Natural killer cell treated with Interleukin-12 subunit alpha and Interleukin-12 subunit beta and Interleukin-15 and Interleukin-18, amount 100 ng/mL, for 72 hours (primary cell): Measurements from ENCODE around the gene VEGFB. TPM values are rescaled to one million over a fixed set of nuclear protein-coding genes. Genes with fewer than 3 reads are reported as not detected.

Experiments used
- ATAC-seq, 2 donors: fragments of 150-1000 bp; cut with Tn5 transposase in 1 of 2; sonication (Bioruptor Pico), chemical (Tn5 transposase) in 1 of 2; 2 replicates each; pipeline ENCODE4 v1.10.0; 2021
- DNase-seq: peaks from one replicate; pipeline ENCODE4 v3.0.0; 2022; ENCODE audit warnings: low spot score
- H3K27ac Mint-ChIP-seq, 2 donors: 1 replicate in 1 of 2; 2 replicates in 1 of 2; pipeline ENCODE4 v1.8.0; 2022; ENCODE audit warnings: mixed read lengths in 2 of 2, mild to moderate bottlenecking in 1 of 2, moderate library complexity in 1 of 2
- H3K27me3 Mint-ChIP-seq, 2 donors: 1 replicate in 1 of 2; 2 replicates in 1 of 2; pipeline ENCODE4 v1.8.0; 2022; ENCODE audit warnings: mixed read lengths in 2 of 2
- H3K36me3 Mint-ChIP-seq: one replicate; pipeline ENCODE4 v1.8.0; 2022; ENCODE audit warnings: mixed read lengths
- H3K4me1 Mint-ChIP-seq, 2 donors: 1 replicate in 1 of 2; 2 replicates in 1 of 2; pipeline ENCODE4 v1.8.0; 2022; ENCODE audit warnings: low read depth in 2 of 2, mixed read lengths in 2 of 2, mild to moderate bottlenecking in 1 of 2
- H3K4me3 Mint-ChIP-seq: one replicate; pipeline ENCODE4 v1.8.0; 2022; ENCODE audit warnings: mixed read lengths
- H3K9me3 Mint-ChIP-seq: 2 replicates; pipeline ENCODE4 v1.8.0; 2022; ENCODE audit warnings: mixed read lengths
- total RNA-seq, 2 donors: library from RNA; stranded (reverse); gene quantifications; one replicate each; pipeline ENCODE4 v1.2.3, GENCODE V29; 2022

Gene VEGFB, protein sequence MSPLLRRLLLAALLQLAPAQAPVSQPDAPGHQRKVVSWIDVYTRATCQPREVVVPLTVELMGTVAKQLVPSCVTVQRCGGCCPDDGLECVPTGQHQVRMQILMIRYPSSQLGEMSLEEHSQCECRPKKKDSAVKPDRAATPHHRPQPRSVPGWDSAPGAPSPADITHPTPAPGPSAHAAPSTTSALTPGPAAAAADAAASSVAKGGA
- 10 to 100 TPM; 38.7 to 42.3 TPM for total RNA-seq

GRCh38 chr11:64233913-64234586 is at the start of gene VEGFB:
TSS of gene VEGFB (plus strand) at chr11:64234584. CDS start at chr11:64234834, 250 bp downstream.
- Mint-ChIP-seq H3K4me3 (peak within 1 kb of the TSS; percentile 71), H3K27me3 (no peaks in the 10 kb centered on the region), H3K9me3 (no peaks in the 10 kb centered on the region), H3K36me3 (no peaks in the 10 kb centered on the region), H3K27ac (peak within 1 kb of the TSS in 1 of 2 donors; percentile 63), H3K4me1 (peaks cover 19 to 23% of the 10 kb centered on the region in 2 donors)
- DNase-seq: peak; percentile 85
- peak; percentile 80 to 84 for ATAC-seq

GRCh38 chr11:64185175-64185692 is 49.1 kb upstream of the VEGFB start:
- Mint-ChIP-seq H3K36me3 (no peaks in the 10 kb centered on the region), H3K27ac (no peak overlapping the region), H3K4me1 (peaks cover 23 to 30% of the 10 kb centered on the region in 2 donors), H3K9me3 (no peaks in the 10 kb centered on the region), H3K4me3 (peak overlapping the region; percentile 87), H3K27me3 (no peaks in the 10 kb centered on the region)
- ATAC-seq: peak; percentile 31 to 37
- DNase-seq: peak; percentile 86

DNA sequence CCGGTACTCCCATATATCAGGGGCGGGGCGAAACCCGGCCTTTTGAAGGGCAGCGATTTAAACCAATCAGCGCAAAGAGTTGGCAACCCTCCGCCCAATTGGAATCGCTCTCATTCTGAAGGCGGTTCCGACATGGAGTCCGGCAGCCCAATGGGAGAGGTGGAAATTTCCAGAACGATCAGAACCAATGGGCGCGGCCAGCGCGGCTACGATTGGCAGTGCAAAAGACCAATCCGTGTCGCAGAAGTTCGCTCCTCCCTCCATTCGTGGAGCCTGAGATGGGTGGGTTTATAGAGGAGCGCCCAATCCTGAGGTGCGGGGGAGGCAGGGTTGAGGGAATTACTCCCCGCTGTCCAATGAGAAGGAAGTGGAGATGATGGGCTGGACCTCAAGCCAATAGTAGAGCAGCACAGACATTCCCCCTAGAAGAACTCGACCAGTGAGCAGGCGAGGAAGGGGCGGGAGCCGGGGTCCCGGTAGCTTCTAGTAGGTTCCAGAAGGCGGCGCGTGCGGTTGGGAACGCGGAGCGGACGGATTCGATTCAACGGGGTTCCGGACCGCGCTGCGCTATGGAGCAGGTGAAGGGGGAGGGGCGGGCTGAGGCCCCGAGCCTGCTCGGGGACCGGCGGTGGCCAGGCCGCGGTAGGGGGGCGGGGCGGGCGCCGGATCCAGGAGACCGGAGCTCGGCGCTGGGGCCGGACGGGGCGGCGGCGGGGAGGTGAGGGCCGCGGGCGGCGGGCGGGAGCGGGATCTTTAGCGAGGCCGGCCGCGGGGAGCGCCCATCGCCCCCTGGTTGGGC is 48.5 kb upstream of the VEGFB start, which contains the start of gene STIP1:
TSS of gene STIP1 (plus strand) at position 479 of the 799 bp plus-strand sequence. CDS start at position 570, 91 bp downstream.
- Mint-ChIP-seq H3K27me3 (no peaks in the 10 kb centered on the region), H3K4me1 (peaks cover 23 to 31% of the 10 kb centered on the region in 2 donors), H3K36me3 (no peaks in the 10 kb centered on the region), H3K9me3 (no peaks in the 10 kb centered on the region), H3K4me3 (peak within 1 kb of the TSS; percentile 87), H3K27ac (no peak within 1 kb of the TSS)
- DNase-seq (peak; percentile 99), ATAC-seq (peak; percentile 93 to 94)

- H3K27me3 Mint-ChIP-seq: no peaks in the 10 kb centered on the region
- H3K9me3 Mint-ChIP-seq: no peaks in the 10 kb centered on the region
- H3K4me3 Mint-ChIP-seq: no peak overlapping the region
- H3K4me1 Mint-ChIP-seq: peaks cover 23 to 27% of the 10 kb centered on the region in 2 donors
- no peak for DNase-seq
- no peak for ATAC-seq
- H3K36me3 Mint-ChIP-seq: no peaks in the 10 kb centered on the region
- no peak overlapping the region for H3K27ac Mint-ChIP-seq
These were observed 47.8 kb upstream of the VEGFB start for GRCh38 chr11:64186492-64187165.

GRCh38 chr11:64192434-64192833 is 42.0 kb upstream of the VEGFB start:
- Mint-ChIP-seq H3K4me1 (peaks cover 8 to 34% of the 10 kb centered on the region in 2 donors), H3K4me3 (no peak overlapping the region), H3K36me3 (peaks cover 28% of the 10 kb centered on the region), H3K27me3 (no peaks in the 10 kb centered on the region), H3K27ac (peak overlapping the region in 1 of 2 donors; percentile 21), H3K9me3 (no peaks in the 10 kb centered on the region)
- no peak for DNase-seq
- ATAC-seq: no peak

DNA sequence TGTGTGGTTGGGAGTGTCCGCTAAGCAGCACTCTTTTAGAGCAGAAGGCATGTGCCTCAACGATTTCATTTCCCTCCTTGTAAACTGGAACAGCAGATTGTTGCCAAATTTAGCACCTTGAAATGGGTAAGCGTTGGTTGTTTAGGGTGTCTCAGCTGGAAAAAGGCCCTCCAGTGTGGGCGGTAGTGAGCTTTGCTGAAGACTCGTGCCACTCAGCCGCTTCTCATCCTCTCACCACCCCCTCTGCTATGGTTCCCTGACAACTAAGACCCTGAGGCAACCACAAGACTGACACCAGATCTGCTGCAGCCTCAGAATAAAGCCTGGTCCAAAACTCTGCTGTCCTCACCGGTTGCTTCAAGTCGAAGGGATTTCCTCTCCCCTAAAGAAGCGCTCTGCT is 37.8 kb upstream of the VEGFB start:
- no peak for ATAC-seq
- peaks cover 8 to 28% of the 10 kb centered on the region in 2 donors for H3K4me1 Mint-ChIP-seq
- no peak overlapping the region for H3K4me3 Mint-ChIP-seq
- H3K9me3 Mint-ChIP-seq: no peaks in the 10 kb centered on the region
- DNase-seq: no peak
- peak overlapping the region in 1 of 2 donors; percentile 38 for H3K27ac Mint-ChIP-seq
- peaks cover 40% of the 10 kb centered on the region for H3K36me3 Mint-ChIP-seq
- H3K27me3 Mint-ChIP-seq: no peaks in the 10 kb centered on the region

GRCh38 chr11:64198511-64198910 is 35.9 kb upstream of the VEGFB start:
- peak overlapping the region in 1 of 2 donors; percentile 39 for H3K27ac Mint-ChIP-seq
- no peak for ATAC-seq
- no peak for DNase-seq
- no peaks in the 10 kb centered on the region for H3K27me3 Mint-ChIP-seq
- peaks cover 54% of the 10 kb centered on the region for H3K36me3 Mint-ChIP-seq
- H3K9me3 Mint-ChIP-seq: no peaks in the 10 kb centered on the region
- H3K4me3 Mint-ChIP-seq: no peak overlapping the region
- peaks cover 10 to 23% of the 10 kb centered on the region in 2 donors for H3K4me1 Mint-ChIP-seq

DNA sequence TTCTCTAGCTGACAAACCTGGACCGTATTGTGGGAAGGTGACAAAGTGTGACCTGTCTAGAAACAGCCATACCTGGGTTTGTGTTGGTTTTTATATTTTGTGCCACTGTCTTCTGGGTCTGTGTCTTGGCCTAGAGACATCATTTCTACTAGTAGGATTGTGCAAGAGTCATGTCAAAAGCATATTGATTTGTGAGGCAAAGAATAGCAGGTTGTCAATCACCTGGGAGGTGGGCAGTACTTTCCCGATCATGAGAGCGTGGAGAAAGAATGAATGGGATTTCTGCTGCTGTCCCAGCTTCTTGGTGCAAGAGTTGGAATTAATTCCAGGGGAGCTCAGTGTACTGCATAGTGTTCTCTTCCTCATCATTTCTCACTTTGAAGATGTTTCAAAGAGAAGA is 32.8 kb upstream of the VEGFB start:
- no peaks in the 10 kb centered on the region for H3K9me3 Mint-ChIP-seq
- no peaks in the 10 kb centered on the region for H3K27me3 Mint-ChIP-seq
- H3K4me1 Mint-ChIP-seq: peaks cover 21 to 33% of the 10 kb centered on the region in 2 donors
- H3K27ac Mint-ChIP-seq: no peak overlapping the region
- H3K36me3 Mint-ChIP-seq: peaks cover 46% of the 10 kb centered on the region
- DNase-seq (no peak), ATAC-seq (no peak)
- no peak overlapping the region for H3K4me3 Mint-ChIP-seq

DNA sequence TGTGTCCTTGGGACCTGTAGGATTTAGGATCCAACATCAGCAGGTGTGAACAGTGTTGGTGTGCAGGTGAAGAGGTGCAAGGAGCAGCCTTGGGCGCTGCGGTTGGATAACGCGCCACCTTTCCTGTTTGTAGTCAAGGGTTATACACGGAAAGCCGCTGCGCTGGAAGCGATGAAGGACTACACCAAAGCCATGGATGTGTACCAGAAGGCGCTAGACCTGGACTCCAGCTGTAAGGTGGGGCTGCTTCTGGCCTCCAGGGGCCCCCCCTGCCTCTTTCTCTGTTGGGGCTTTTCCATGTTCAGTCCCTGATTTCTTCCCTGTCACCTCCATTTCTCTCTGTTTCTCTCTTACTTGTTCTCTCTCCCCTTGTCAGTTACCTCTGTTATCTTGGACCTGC is 31.4 kb upstream of the VEGFB start:
- Mint-ChIP-seq H3K36me3 (peaks cover 36% of the 10 kb centered on the region), H3K27me3 (no peaks in the 10 kb centered on the region)

DNA sequence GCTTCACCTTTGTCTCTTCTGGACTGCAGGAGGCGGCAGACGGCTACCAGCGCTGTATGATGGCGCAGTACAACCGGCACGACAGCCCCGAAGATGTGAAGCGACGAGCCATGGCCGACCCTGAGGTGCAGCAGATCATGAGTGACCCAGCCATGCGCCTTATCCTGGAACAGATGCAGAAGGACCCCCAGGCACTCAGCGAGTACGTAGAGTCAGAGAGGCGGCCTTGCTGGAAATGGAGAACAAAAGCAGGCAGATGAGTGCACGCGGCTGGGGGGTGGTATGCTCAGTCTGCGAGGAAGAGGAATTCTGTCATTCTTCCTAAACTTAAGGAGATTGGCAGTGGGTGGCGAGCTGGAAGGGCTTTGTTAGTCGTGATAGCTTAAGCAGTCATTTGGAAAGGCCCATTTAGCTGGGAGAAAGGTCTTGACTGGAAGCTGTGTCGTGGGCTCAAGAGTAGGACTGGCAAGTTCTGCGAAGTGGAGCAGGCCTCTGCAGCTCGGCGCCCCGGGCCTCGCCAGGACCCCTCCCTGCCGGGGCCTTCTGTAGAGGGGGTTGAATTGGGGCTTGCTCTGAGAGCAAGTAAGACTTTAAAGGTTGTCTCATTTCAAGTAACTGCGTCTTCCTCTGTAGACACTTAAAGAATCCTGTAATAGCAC is 30.8 kb upstream of the VEGFB start:
- peaks cover 36% of the 10 kb centered on the region for H3K36me3 Mint-ChIP-seq
- H3K9me3 Mint-ChIP-seq: no peaks in the 10 kb centered on the region
- H3K4me1 Mint-ChIP-seq: peaks cover 25 to 34% of the 10 kb centered on the region in 2 donors
- DNase-seq: no peak
- H3K27me3 Mint-ChIP-seq: no peaks in the 10 kb centered on the region
- peak overlapping the region in 1 of 2 donors; percentile 97 for H3K27ac Mint-ChIP-seq
- ATAC-seq: no peak
- H3K4me3 Mint-ChIP-seq: no peak overlapping the region

More for the DNA sequence above, 31.4 kb upstream of the VEGFB start:
- no peak overlapping the region for H3K4me3 Mint-ChIP-seq
- peak overlapping the region in 1 of 2 donors; percentile 97 for H3K27ac Mint-ChIP-seq
- no peak for ATAC-seq
- H3K9me3 Mint-ChIP-seq: no peaks in the 10 kb centered on the region
- H3K4me1 Mint-ChIP-seq: peaks cover 25 to 32% of the 10 kb centered on the region in 2 donors
- no peak for DNase-seq

GRCh38 chr11:64204080-64204440 is 30.3 kb upstream of the VEGFB start:
- Mint-ChIP-seq H3K4me1 (peaks cover 28 to 38% of the 10 kb centered on the region in 2 donors), H3K36me3 (peaks cover 36% of the 10 kb centered on the region), H3K4me3 (no peak overlapping the region), H3K27ac (peak overlapping the region; percentile 95 to 97), H3K27me3 (no peaks in the 10 kb centered on the region), H3K9me3 (no peaks in the 10 kb centered on the region)
- ATAC-seq (no peak), DNase-seq (no peak)

- Mint-ChIP-seq H3K36me3 (peaks cover 36% of the 10 kb centered on the region), H3K27me3 (no peaks in the 10 kb centered on the region), H3K4me1 (peaks cover 31 to 40% of the 10 kb centered on the region in 2 donors), H3K9me3 (no peaks in the 10 kb centered on the region), H3K4me3 (peak overlapping the region; percentile 76), H3K27ac (peak overlapping the region; percentile 95 to 97)
- peak; percentile 80 for DNase-seq
- ATAC-seq: no peak
These were observed 29.9 kb upstream of the VEGFB start for GRCh38 chr11:64204464-64204989.
